ENCODE results near the gene BTN3A1. TPM values are rescaled to one million over a fixed set of nuclear protein-coding genes. Genes with fewer than 3 reads are reported as not detected.
"Not testable (repeated sequence)": the region's sequence is repeated elsewhere in the genome, so short reads cannot be mapped to it uniquely, and the experiment has no call there.

The BTN3A1 gene
- total and polyA plus RNA-seq, 8 donors: 3.9 to 33.5 (median 12.5) TPM

GRCh38 chr6:26377719-26378118 is 24.4 kb upstream of the BTN3A1 start:
- Histone ChIP-seq H3K4me1 (no peaks in the 10 kb centered on the region), H3K4me3 (no peak overlapping the region), H3K36me3 (no peaks in the 10 kb centered on the region), H3K27ac (no peak overlapping the region), H3K27me3 (no peaks in the 10 kb centered on the region), H3K9me3 (no peaks in the 10 kb centered on the region)
- 43 to 51% methylated on average over 3 of the region's 3 CpGs for WGBS, 2 donors
- no peak for DNase-seq
- FAIRE-seq: no peak
- ATAC-seq: no peak
- TF ChIP-seq CTCF (IDR thresholded peaks at IDR 0.05): no peak
- intact Hi-C loops (cut with DNase I): no loop called here

- H3K9me3 ChIP-seq; ATAC-seq; DNase-seq; H3K27me3 ChIP-seq; H3K36me3 ChIP-seq; FAIRE-seq; H3K4me1 ChIP-seq; H3K27ac ChIP-seq; H3K4me3 ChIP-seq; intact Hi-C loops (cut with DNase I): not testable (repeated sequence)
These were observed 23.9 kb upstream of the BTN3A1 start for GRCh38 chr6:26378143-26378542.

GRCh38 chr6:26379292-26379691 is 22.8 kb upstream of the BTN3A1 start:
- TF ChIP-seq CTCF (IDR thresholded peaks at IDR 0.05): no peak
- DNase-seq (no peak), FAIRE-seq (no peak), ATAC-seq (no peak)
- intact Hi-C loops (cut with DNase I): no loop called here
- no peak overlapping the region for H3K4me3 ChIP-seq
- H3K36me3 ChIP-seq: no peaks in the 10 kb centered on the region
- H3K27ac ChIP-seq: no peak overlapping the region
- 67% methylated on average over 3 of the region's 3 CpGs for WGBS, 2 donors
- no peaks in the 10 kb centered on the region for H3K9me3 ChIP-seq
- H3K27me3 ChIP-seq: no peaks in the 10 kb centered on the region
- H3K4me1 ChIP-seq: no peaks in the 10 kb centered on the region

GRCh38 chr6:26379740-26380139 is 22.3 kb upstream of the BTN3A1 start:
- DNase-seq (no peak), ATAC-seq (no peak), FAIRE-seq (no peak)
- no peaks in the 10 kb centered on the region for H3K9me3 ChIP-seq
- TF ChIP-seq CTCF (IDR thresholded peaks at IDR 0.05): no peak
- H3K4me1 ChIP-seq: no peaks in the 10 kb centered on the region
- no peak overlapping the region for H3K27ac ChIP-seq
- no peak overlapping the region for H3K4me3 ChIP-seq
- no peaks in the 10 kb centered on the region for H3K27me3 ChIP-seq
- intact Hi-C loops (cut with DNase I): no loop called here
- no peaks in the 10 kb centered on the region for H3K36me3 ChIP-seq

GRCh38 chr6:26380256-26380655 is 21.8 kb upstream of the BTN3A1 start:
- H3K4me3 ChIP-seq: no peak overlapping the region
- no peaks in the 10 kb centered on the region for H3K27me3 ChIP-seq
- H3K36me3 ChIP-seq: no peaks in the 10 kb centered on the region
- TF ChIP-seq CTCF (IDR thresholded peaks at IDR 0.05): no peak
- WGBS, 2 donors: 86 to 90% methylated on average over 3 of the region's 3 CpGs
- no peaks in the 10 kb centered on the region for H3K4me1 ChIP-seq
- no peak for DNase-seq
- FAIRE-seq: no peak
- H3K9me3 ChIP-seq: no peaks in the 10 kb centered on the region
- no peak for ATAC-seq
- intact Hi-C loops (cut with DNase I): no loop called here
- H3K27ac ChIP-seq: no peak overlapping the region

GRCh38 chr6:26382121-26382520 is 20.0 kb upstream of the BTN3A1 start:
- ATAC-seq (no peak), DNase-seq (no peak), FAIRE-seq (no peak)
- H3K27ac ChIP-seq: no peak overlapping the region
- no peak overlapping the region for H3K4me3 ChIP-seq
- no peaks in the 10 kb centered on the region for H3K27me3 ChIP-seq
- whole genome bisulfite sequencing, 2 donors: 59 to 60% methylated on average over 6 of the region's 6 CpGs
- intact Hi-C loops (cut with DNase I): no loop called here
- TF ChIP-seq CTCF (IDR thresholded peaks at IDR 0.05): no peak
- H3K36me3 ChIP-seq: no peaks in the 10 kb centered on the region
- H3K9me3 ChIP-seq: no peaks in the 10 kb centered on the region
- no peaks in the 10 kb centered on the region for H3K4me1 ChIP-seq
